Mucosa of rectum (tissue), 2 donors: ENCODE measurements around the gene PAX5.

ENCODE experiments used
- H3K27ac ChIP-seq, 2 donors: one replicate each; pipeline ENCODE4 v1.7.0; 2013; ENCODE audit warnings: inconsistent platforms in 2 of 2, low read depth in 2 of 2, low read length in 2 of 2
- H3K27me3 ChIP-seq, 2 donors: one replicate each; pipeline ENCODE4 v1.7.0; 2013; ENCODE audit warnings: low read length in 2 of 2; ENCODE audit not compliant: control insufficient read depth in 2 of 2, insufficient read depth in 2 of 2
- H3K36me3 ChIP-seq, 2 donors: one replicate each; pipeline ENCODE4 v1.7.0; 2013; ENCODE audit warnings: low read length in 2 of 2; ENCODE audit not compliant: control insufficient read depth in 2 of 2, insufficient read depth in 2 of 2
- H3K4me1 ChIP-seq, 2 donors: one replicate each; pipeline ENCODE4 v1.7.0; 2013; ENCODE audit warnings: low read length in 2 of 2, mild to moderate bottlenecking in 1 of 2; ENCODE audit not compliant: control insufficient read depth in 2 of 2, insufficient read depth in 2 of 2
- H3K4me3 ChIP-seq, 2 donors: one replicate each; pipeline ENCODE4 v1.7.0; 2013; ENCODE audit warnings: low read length in 2 of 2
- H3K9ac ChIP-seq, 2 donors: one replicate each; pipeline ENCODE4 v1.7.0; 2013; ENCODE audit warnings: low read length in 2 of 2, low read depth in 1 of 2, mild to moderate bottlenecking in 1 of 2
- H3K9me3 ChIP-seq, 2 donors: one replicate each; pipeline ENCODE4 v1.7.0; 2013; ENCODE audit warnings: low read length in 2 of 2; ENCODE audit not compliant: control insufficient read depth in 2 of 2
- donor health status: healthy.
- donor health status: Normal muscosa, but diverticular disease.

PAX5 gene

GRCh38 chr9:36897019-36897418 is 137.0 kb downstream of the PAX5 start:
- no peaks in the 10 kb centered on the region for H3K27me3 ChIP-seq
- H3K4me3 ChIP-seq = no peak overlapping the region
- H3K4me1 ChIP-seq = no peaks in the 10 kb centered on the region
- no peak overlapping the region for H3K9ac ChIP-seq
- H3K27ac ChIP-seq = no peak overlapping the region
- H3K9me3 ChIP-seq = no peaks in the 10 kb centered on the region
- H3K36me3 ChIP-seq = no peaks in the 10 kb centered on the region

GRCh38 chr9:36896296-36896695 is 137.8 kb downstream of the PAX5 start:
- peaks cover 2% of the 10 kb centered on the region in 2 donors for H3K27me3 ChIP-seq
- H3K36me3 ChIP-seq = no peaks in the 10 kb centered on the region
- H3K4me1 ChIP-seq = no peaks in the 10 kb centered on the region
- H3K9me3 ChIP-seq = no peaks in the 10 kb centered on the region
- H3K4me3 ChIP-seq = no peak overlapping the region
- H3K27ac ChIP-seq = no peak overlapping the region
- H3K9ac ChIP-seq = no peak overlapping the region

GRCh38 chr9:36895744-36896260 is 138.3 kb downstream of the PAX5 start:
- peaks cover 2 to 5% of the 10 kb centered on the region in 2 donors for H3K27me3 ChIP-seq
- no peaks in the 10 kb centered on the region for H3K36me3 ChIP-seq
- no peak overlapping the region for H3K27ac ChIP-seq
- H3K9ac ChIP-seq = no peak overlapping the region
- H3K4me1 ChIP-seq = no peaks in the 10 kb centered on the region
- H3K9me3 ChIP-seq = no peaks in the 10 kb centered on the region
- H3K4me3 ChIP-seq = no peak overlapping the region

GRCh38 chr9:36894695-36895310 is 139.3 kb downstream of the PAX5 start:
- Histone ChIP-seq H3K4me3 (no peak overlapping the region), H3K27ac (no peak overlapping the region), H3K27me3 (peaks cover 2 to 5% of the 10 kb centered on the region in 2 donors), H3K9ac (no peak overlapping the region), H3K4me1 (no peaks in the 10 kb centered on the region), H3K36me3 (no peaks in the 10 kb centered on the region), H3K9me3 (no peaks in the 10 kb centered on the region)

GRCh38 chr9:36893911-36894310 is 140.2 kb downstream of the PAX5 start:
- Histone ChIP-seq H3K27ac (no peak overlapping the region), H3K4me1 (no peaks in the 10 kb centered on the region), H3K27me3 (peaks cover 2 to 5% of the 10 kb centered on the region in 2 donors), H3K36me3 (no peaks in the 10 kb centered on the region), H3K9me3 (no peaks in the 10 kb centered on the region), H3K9ac (no peak overlapping the region), H3K4me3 (no peak overlapping the region)

GRCh38 chr9:36893184-36893583 is 140.9 kb downstream of the PAX5 start:
- no peaks in the 10 kb centered on the region for H3K9me3 ChIP-seq
- peaks cover 2 to 5% of the 10 kb centered on the region in 2 donors for H3K27me3 ChIP-seq
- no peak overlapping the region for H3K4me3 ChIP-seq
- H3K4me1 ChIP-seq = no peaks in the 10 kb centered on the region
- H3K36me3 ChIP-seq = no peaks in the 10 kb centered on the region
- H3K9ac ChIP-seq = no peak overlapping the region
- H3K27ac ChIP-seq = no peak overlapping the region

GRCh38 chr9:36892279-36892678 is 141.8 kb downstream of the PAX5 start:
- H3K9ac ChIP-seq = no peak overlapping the region
- no peak overlapping the region for H3K4me3 ChIP-seq
- no peaks in the 10 kb centered on the region for H3K9me3 ChIP-seq
- H3K27ac ChIP-seq = no peak overlapping the region
- H3K36me3 ChIP-seq = no peaks in the 10 kb centered on the region
- H3K27me3 ChIP-seq = peaks cover 2 to 5% of the 10 kb centered on the region in 2 donors
- no peaks in the 10 kb centered on the region for H3K4me1 ChIP-seq

GRCh38 chr9:36891341-36891811 is 142.7 kb downstream of the PAX5 start:
- Histone ChIP-seq H3K9ac (no peak overlapping the region), H3K36me3 (no peaks in the 10 kb centered on the region), H3K4me1 (no peaks in the 10 kb centered on the region), H3K27me3 (peaks cover 4 to 5% of the 10 kb centered on the region in 2 donors), H3K4me3 (no peak overlapping the region), H3K27ac (no peak overlapping the region), H3K9me3 (no peaks in the 10 kb centered on the region)

GRCh38 chr9:36889844-36890243 is 144.2 kb downstream of the PAX5 start:
- Histone ChIP-seq H3K36me3 (no peaks in the 10 kb centered on the region), H3K4me1 (no peaks in the 10 kb centered on the region), H3K4me3 (no peak overlapping the region), H3K27ac (no peak overlapping the region), H3K9ac (no peak overlapping the region), H3K27me3 (peaks cover 4 to 5% of the 10 kb centered on the region in 2 donors), H3K9me3 (no peaks in the 10 kb centered on the region)

- Histone ChIP-seq H3K4me1 (no peaks in the 10 kb centered on the region), H3K36me3 (no peaks in the 10 kb centered on the region), H3K9ac (no peak overlapping the region), H3K9me3 (no peaks in the 10 kb centered on the region), H3K27ac (no peak overlapping the region), H3K27me3 (peaks cover 4 to 5% of the 10 kb centered on the region in 2 donors), H3K4me3 (no peak overlapping the region)
Observed at GRCh38 chr9:36888551-36888950, 145.5 kb downstream of the PAX5 start.
